ENCODE measurements around the gene MACROD1. TPM values are rescaled to one million over a fixed set of nuclear protein-coding genes. Genes with fewer than 3 reads are reported as not detected.

The MACROD1 gene
- total RNA-seq, 4 donors from 2014 or later, result 29.2 to 64.6 (median 46.2) TPM

- Histone ChIP-seq H3K9me3 (no peaks in the 10 kb centered on the region), H3K27me3 (no peaks in the 10 kb centered on the region), H3K4me3 (no peak overlapping the region), H3K4me1 (peaks cover 15% of the 10 kb centered on the region), H3K27ac (no peak overlapping the region), H3K36me3 (no peaks in the 10 kb centered on the region)
- TF ChIP-seq EP300 (IDR thresholded peaks at IDR 0.05), result no peak
- TF ChIP-seq POLR2A (IDR thresholded peaks at IDR 0.05), result no peak
- TF ChIP-seq POLR2AphosphoS5 (IDR thresholded peaks at IDR 0.05), result no peak
- no peak for TF ChIP-seq CTCF (IDR thresholded peaks at IDR 0.05)
- DNase-seq (ENCODE audit: low spot score in 2 of 2), result no peak
- WGBS, result 76% methylated on average over 2 of the region's 2 CpGs
Observed at GRCh38 chr11:64010783-64011182, 155.1 kb downstream of the MACROD1 start.

GRCh38 chr11:64009710-64010109, 156.2 kb downstream of the MACROD1 start:
- H3K27me3 ChIP-seq, result no peaks in the 10 kb centered on the region
- WGBS, result 90% methylated on average over 8 of the region's 8 CpGs

GRCh38 chr11:64008914-64009633, 156.8 kb downstream of the MACROD1 start:
- Histone ChIP-seq H3K4me1 (peaks cover 15% of the 10 kb centered on the region), H3K36me3 (no peaks in the 10 kb centered on the region), H3K27me3 (no peaks in the 10 kb centered on the region), H3K27ac (no peak overlapping the region), H3K4me3 (no peak overlapping the region), H3K9me3 (no peaks in the 10 kb centered on the region)
- DNase-seq (ENCODE audit: low spot score in 2 of 2), result no peak
- TF ChIP-seq EP300 (IDR thresholded peaks at IDR 0.05), result no peak
- TF ChIP-seq POLR2A (IDR thresholded peaks at IDR 0.05), result no peak
- no peak for TF ChIP-seq POLR2AphosphoS5 (IDR thresholded peaks at IDR 0.05)
- TF ChIP-seq CTCF (IDR thresholded peaks at IDR 0.05), result no peak
- WGBS, result 91% methylated on average over 17 of the region's 18 CpGs

More at GRCh38 chr11:64009710-64010109, 156.2 kb downstream of the MACROD1 start:
- no peak for TF ChIP-seq POLR2AphosphoS5 (IDR thresholded peaks at IDR 0.05)
- TF ChIP-seq CTCF (IDR thresholded peaks at IDR 0.05), result no peak
- TF ChIP-seq EP300 (IDR thresholded peaks at IDR 0.05), result no peak
- no peak for TF ChIP-seq POLR2A (IDR thresholded peaks at IDR 0.05)
- Histone ChIP-seq H3K4me3 (no peak overlapping the region), H3K27ac (no peak overlapping the region), H3K4me1 (peaks cover 15% of the 10 kb centered on the region), H3K36me3 (no peaks in the 10 kb centered on the region), H3K9me3 (no peaks in the 10 kb centered on the region)
- no peak for DNase-seq (ENCODE audit: low spot score in 2 of 2)

- no peak for DNase-seq (ENCODE audit: low spot score in 2 of 2)
- 93% methylated on average over 23 of the region's 26 CpGs for WGBS
- Histone ChIP-seq H3K9me3 (no peaks in the 10 kb centered on the region), H3K27me3 (no peaks in the 10 kb centered on the region), H3K27ac (no peak overlapping the region), H3K4me1 (peaks cover 15% of the 10 kb centered on the region), H3K36me3 (no peaks in the 10 kb centered on the region), H3K4me3 (peak overlapping the region; percentile 30)
- TF ChIP-seq POLR2AphosphoS5 (IDR thresholded peaks at IDR 0.05) (no peak), EP300 (IDR thresholded peaks at IDR 0.05) (no peak)
Observed at GRCh38 chr11:64008283-64008913, 157.5 kb downstream of the MACROD1 start.

GRCh38 chr11:64007629-64008282, 158.2 kb downstream of the MACROD1 start:
- peak overlapping the region; percentile 30 for H3K4me3 ChIP-seq
- peak in 1 of 2 donors; percentile 88 for DNase-seq (ENCODE audit: low spot score in 2 of 2)
- H3K9me3 ChIP-seq, result no peaks in the 10 kb centered on the region
- no peaks in the 10 kb centered on the region for H3K36me3 ChIP-seq
- no peaks in the 10 kb centered on the region for H3K27me3 ChIP-seq
- H3K4me1 ChIP-seq, result peaks cover 15% of the 10 kb centered on the region
- H3K27ac ChIP-seq, result no peak overlapping the region
- 9% methylated on average over 40 of the region's 40 CpGs for WGBS
- TF ChIP-seq CTCF (IDR thresholded peaks at IDR 0.05) (peak in 1 of 2 donors; percentile 20), POLR2AphosphoS5 (IDR thresholded peaks at IDR 0.05) (no peak)

Measured in suprapubic skin (tissue), 4 donors.